GM12872 (cell line): ENCODE data around the gene SMCHD1.

Experiments used
- TF ChIP-seq, protein P1 (sequence below): IDR thresholded peaks from 3 replicates; pipeline ENCODE4 v1.5.1; 2011; ENCODE audit warnings: low read depth, mild to moderate bottlenecking, low read length, moderate library complexity; ENCODE audit not compliant: insufficient read depth

SMCHD1 gene

DNA sequence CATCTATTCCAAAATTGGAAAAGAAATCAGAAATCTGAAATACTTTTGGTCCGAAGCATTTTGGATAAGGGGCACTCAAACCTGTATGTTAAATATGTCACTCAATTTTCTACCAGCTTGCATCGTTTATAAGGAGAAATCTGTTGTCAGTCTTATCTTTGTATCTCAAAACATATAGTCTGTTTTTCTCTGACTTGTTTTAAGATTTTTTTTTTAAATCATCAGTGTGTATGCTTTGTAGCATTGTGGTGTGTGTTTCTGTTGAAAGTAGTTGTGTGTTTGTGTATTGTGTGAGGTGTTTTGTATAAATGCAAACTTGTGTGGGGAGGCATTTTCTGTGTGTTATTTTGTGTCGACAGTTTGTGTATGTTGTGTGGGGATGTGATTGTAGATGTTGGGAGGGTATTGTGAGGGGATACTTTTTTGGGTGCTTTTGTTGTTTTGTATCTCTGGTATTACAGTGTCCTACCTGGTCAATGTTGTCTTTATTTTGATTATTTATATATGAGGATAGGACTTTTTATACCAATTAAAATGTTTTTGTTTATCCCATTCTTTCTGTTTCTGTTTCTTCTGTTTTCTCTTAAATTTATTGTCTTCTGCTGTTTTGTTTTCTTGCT, 30.9 kb downstream of the SMCHD1 start:
- TF ChIP-seq, protein P1, sequence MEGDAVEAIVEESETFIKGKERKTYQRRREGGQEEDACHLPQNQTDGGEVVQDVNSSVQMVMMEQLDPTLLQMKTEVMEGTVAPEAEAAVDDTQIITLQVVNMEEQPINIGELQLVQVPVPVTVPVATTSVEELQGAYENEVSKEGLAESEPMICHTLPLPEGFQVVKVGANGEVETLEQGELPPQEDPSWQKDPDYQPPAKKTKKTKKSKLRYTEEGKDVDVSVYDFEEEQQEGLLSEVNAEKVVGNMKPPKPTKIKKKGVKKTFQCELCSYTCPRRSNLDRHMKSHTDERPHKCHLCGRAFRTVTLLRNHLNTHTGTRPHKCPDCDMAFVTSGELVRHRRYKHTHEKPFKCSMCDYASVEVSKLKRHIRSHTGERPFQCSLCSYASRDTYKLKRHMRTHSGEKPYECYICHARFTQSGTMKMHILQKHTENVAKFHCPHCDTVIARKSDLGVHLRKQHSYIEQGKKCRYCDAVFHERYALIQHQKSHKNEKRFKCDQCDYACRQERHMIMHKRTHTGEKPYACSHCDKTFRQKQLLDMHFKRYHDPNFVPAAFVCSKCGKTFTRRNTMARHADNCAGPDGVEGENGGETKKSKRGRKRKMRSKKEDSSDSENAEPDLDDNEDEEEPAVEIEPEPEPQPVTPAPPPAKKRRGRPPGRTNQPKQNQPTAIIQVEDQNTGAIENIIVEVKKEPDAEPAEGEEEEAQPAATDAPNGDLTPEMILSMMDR = no peak

DNA sequence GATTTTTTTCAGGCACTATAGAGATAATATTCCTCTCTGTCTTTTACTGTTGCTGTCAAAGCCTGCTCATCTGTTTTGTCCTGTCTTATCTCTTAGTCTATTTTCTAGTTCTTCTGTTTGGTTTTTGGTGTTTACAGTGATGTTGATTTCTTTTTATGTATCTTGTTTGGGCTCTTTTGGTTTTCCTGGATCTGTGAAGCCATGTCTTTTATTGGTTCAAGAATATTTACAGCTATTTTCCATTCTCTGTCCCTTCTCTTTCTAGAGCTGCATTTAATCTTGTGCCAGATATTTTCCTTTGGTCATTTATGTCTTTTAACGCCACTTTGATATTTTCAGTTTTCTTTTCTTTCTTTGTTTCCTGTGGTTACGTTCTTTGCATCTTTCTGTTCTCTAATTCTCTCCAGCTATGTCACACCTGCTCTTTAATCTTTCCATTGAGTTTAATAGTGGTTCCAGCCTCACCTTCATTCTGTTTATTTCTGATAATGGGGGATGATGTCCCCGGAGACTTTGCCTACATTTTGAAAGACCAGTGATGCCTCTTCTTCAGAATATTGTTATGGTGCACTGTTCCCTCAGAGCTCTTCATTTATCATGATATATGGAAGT, 32.0 kb downstream of the SMCHD1 start:
- TF ChIP-seq, protein P1 = no peak

DNA sequence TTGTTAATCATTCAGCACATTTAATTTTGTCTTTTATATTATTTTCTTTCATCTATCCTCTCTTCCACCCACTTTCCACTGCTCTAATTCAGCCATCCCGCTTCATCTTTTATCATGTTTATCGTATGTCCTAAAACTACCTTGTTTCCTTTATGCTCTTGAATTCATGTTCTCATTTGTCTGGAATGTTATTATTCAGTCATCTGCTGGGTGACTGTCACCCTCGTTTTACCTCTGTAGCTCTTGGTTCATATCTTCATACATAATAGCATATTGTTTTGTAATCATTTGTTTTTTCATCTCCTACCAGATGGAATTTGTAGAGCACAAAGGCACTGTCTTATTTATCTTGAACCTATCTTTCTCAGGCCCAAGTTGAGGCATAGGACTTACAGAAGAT, 37.0 kb downstream of the SMCHD1 start:
- TF ChIP-seq, protein P1 = no peak

DNA sequence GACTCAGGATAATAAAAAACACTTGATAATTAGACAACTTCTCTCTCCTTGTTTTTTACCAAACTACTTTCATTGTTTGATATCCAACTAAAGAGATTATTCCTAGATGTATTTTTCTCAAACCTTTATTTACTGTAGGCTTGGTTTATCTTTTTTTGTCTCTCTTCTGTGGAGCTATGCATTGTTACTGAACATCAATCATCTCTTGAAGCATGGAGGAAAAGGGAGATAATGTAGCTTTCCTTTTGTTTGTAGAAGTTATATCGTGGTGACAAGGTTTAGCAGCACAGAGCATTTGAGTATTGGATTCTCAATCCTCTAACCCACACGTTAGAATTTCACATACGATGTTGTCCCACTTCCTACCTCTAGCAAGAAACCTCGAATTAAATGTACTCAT, 41.7 kb downstream of the SMCHD1 start:
- TF ChIP-seq, protein P1 = no peak

DNA sequence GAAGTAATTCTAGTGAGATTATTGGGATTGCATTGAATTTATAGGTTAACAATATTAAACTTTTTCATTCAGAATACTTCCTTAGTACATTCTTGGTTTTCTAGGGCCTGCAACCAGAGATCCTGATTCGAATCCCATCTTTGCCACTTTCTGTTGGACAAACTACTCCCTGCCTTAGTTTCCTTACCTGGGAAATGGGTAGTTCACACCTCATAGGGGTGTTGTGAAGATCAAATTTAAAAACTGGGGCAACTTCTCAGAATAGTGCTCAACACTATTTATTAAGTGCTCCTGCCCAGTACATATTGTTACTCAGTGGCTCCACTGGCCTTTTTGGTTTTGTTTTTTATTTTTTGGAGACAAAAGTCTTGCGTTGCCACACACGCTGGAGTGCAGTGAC, 43.5 kb downstream of the SMCHD1 start:
- TF ChIP-seq, protein P1 = no peak

DNA sequence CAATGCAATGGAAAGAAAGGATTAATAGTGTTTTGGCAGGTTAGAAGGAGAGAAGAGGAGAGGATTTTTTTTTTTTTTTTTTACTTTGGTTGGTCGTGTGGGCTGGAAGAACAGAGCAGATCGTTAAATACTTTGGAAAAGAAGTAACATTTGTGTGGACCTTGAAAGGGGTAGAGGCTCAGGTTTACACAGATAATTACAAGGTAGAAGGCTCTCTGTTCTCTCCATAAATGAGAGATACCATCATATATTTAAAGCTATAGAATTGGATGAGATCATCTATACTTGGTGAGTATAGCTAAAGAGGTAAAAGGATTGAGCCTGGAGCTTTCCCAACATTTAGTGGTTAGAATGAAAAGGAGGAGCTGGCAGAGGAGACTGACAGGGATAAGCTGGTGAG, 49.0 kb downstream of the SMCHD1 start:
- TF ChIP-seq, protein P1 = no peak

DNA sequence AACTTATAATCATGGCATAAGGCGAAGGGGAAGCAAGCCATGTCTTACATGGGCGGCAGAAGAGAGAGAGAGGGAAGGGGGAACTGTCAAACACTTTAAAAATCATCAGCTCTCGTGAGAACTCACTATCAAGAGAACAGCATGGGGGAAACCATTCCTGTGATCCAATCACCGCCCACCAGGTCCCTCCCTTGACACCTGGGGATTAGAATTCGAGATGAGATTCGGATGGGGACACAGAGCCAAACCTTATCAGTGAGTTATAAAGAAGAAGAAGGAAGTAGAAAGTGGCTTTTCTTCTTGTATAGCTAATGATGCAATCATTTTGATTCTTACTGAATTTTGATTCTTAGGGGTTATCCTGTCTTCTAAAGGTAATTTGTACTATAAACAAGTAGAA, 51.4 kb downstream of the SMCHD1 start:
- TF ChIP-seq, protein P1 = no peak
